DMS79 (cell line): ENCODE measurements around the gene ANTKMT.
A peak's percentile ranks its signal among the peaks of the same experiment; 100 is the strongest.

Source experiments
- DNase-seq: peaks from one replicate; lab custom pipeline; 2025; lab: John Stamatoyannopoulos, UW

ANTKMT gene, protein sequence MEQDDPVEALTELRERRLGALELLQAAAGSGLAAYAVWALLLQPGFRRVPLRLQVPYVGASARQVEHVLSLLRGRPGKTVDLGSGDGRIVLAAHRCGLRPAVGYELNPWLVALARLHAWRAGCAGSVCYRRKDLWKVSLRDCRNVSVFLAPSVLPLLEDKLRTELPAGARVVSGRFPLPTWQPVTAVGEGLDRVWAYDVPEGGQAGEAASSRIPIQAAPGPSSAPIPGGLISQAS

DNA sequence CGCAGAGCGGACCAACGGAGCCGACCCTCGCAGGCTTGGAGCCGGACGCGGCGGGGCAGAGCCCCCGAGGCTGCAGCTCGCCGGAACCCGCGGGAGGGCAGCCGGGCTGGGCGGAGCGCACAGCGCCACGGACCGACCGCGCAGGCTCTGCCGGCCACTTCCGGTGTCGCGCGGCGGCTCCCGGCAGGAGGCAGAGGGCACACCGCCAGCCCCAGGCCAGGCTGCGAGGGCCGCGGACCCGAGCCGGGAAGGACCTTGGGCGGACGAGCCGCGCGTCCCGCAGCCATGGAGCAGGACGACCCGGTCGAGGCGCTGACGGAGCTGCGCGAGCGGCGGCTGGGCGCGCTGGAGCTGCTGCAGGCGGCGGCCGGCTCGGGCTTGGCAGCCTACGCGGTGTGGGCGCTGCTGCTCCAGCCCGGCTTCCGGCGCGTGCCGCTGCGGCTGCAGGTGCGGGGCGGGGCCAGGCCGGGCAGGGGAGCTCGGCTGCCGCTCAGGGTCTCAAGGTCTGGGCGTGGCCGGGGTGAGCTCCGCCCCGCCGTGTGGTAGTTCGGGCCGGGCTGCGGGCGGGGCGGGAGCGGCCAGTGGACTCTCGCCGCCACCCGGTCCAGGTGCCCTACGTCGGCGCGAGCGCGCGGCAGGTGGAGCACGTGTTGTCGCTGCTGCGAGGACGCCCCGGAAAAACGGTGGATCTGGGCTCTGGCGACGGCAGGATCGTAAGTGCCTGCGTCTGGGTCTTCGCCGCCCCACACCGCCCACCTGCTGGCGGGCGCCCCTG, at the start of gene ANTKMT:
Gene ANTKMT (plus strand): TSS at position 157 of the 775 bp plus-strand sequence. CDS start 129 bp downstream, at position 286.
- DNase-seq: peak; percentile 68

DNA sequence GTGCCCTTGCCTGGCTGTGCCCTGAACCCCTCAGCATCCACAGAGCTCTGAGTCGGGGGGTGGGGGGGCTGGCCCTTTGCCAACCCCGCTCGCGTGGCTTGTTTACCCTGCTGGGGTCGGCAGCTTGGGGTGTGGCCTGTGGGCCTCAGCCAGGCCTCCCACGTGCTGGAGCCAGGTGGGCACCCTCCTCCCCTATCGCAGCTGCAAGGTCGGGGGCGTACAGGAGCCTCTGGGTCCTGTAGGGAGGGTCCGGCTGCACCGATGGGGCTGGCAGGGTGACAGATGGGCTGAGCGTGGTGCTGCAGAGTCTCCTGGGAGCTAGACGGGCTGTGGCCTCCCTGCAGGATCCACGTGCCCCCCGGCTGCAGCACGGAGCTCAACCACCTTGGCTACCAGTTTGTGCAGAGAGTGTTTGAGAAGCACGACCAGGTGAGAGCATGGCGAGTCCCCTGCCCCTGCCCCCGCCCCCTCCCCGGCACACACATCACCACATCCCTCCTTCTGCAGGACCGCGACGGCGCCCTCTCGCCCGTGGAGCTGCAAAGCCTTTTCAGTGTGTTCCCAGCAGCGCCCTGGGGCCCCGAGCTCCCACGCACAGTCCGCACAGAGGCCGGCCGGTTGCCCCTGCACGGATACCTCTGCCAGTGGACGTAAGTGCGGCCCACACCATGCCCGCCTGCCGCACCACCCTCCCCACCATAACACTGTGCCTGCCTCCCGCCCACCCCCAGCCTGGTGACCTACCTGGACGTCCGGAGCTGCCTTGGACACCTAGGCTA, 49.4 kb upstream of the ANTKMT start:
- no peak for DNase-seq

DNA sequence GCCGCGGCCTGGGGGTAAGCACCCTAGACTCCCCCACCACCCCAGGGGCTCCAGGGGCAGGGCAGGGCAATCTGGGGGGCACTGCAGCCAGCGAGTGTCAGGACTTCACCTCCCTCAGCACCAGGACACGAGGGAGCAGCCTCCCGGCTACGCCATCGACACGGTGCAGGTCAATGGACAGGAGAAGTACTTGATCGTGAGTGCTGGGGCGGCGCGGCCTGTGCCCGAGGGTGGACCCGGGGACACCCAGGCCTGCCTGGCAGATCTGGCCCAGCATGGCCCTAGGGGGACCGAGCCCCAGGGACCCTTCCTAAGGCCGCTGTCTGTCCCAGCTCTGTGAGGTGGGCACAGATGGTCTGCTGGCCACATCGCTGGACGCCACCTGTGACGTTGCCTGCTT, 48.6 kb upstream of the ANTKMT start:
- no peak for DNase-seq

DNA sequence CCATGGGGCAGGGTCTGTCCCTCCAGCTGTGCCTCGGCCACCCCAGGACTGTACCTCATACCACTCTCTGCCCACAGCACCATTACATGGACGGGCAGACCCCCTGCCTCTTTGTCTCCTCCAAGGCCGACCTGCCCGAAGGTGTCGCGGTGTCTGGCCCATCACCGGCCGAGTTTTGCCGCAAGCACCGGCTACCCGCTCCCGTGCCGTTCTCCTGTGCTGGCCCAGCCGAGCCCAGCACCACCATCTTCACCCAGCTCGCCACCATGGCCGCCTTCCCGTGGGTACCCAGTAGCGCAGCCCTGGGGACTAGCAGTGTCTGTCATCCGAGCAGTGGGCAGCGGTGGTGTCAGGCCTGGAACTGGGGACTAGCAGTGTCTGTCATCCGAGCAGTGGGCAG, 48.1 kb upstream of the ANTKMT start:
- no peak for DNase-seq

DNA sequence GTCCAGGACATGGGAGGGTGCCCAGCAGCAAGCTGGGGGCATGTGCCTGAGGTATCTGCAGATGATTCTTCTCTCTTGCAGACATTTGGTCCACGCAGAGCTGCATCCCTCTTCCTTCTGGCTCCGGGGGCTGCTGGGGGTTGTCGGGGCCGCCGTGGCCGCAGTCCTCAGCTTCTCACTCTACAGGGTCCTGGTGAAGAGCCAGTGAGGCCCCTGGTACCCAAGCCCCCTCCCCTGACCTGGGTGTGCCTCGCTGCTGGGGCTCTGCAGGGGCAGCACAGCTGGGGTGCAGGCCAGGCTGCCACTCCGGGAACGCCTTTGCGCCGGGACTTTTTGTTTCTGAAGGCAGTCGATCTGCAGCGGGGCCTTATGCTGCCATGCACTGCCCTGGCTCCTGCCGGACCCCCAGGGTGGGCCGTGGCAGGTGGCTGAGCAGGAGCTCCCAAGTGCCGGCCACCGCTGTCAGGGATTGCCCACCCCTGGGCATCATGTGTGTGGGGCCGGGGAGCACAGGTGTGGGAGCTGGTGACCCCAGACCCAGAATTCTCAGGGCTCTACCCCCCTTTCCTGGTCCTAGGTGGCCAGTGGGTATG, 47.5 kb upstream of the ANTKMT start:
- no peak for DNase-seq

DNA sequence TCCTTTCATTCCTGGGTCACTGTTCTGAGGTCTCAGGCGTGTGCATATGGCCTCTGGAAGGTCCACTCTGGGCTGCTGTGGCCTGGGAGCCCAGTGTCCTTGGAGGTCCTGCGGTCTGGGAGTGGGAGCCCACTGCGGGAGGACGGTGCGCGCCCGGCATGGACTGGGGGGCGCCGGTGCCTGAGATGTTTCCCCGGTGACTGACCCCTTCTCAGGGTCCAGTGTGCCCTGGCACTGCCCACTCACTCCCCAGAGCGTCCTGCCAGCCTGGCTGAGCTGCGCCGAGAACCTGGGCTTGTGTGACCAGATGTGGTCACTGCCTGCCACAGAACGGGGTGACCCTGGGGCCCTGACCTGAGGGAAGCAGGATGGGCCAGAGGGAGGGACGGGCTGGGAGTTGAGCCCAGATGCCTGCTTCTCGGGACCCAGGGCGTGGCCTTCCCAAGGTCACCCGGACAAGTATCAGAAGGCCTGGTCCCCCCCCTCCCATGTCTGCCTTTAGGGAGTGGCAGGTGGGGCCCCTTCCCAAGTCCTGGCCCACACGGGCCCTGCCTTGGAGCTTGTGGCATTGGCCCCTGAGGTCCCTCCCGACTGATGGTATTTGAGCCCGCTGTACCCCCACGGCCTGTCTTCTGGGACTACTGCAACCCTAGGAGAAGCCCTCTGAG, 46.6 kb upstream of the ANTKMT start:
- DNase-seq: no peak

DNA sequence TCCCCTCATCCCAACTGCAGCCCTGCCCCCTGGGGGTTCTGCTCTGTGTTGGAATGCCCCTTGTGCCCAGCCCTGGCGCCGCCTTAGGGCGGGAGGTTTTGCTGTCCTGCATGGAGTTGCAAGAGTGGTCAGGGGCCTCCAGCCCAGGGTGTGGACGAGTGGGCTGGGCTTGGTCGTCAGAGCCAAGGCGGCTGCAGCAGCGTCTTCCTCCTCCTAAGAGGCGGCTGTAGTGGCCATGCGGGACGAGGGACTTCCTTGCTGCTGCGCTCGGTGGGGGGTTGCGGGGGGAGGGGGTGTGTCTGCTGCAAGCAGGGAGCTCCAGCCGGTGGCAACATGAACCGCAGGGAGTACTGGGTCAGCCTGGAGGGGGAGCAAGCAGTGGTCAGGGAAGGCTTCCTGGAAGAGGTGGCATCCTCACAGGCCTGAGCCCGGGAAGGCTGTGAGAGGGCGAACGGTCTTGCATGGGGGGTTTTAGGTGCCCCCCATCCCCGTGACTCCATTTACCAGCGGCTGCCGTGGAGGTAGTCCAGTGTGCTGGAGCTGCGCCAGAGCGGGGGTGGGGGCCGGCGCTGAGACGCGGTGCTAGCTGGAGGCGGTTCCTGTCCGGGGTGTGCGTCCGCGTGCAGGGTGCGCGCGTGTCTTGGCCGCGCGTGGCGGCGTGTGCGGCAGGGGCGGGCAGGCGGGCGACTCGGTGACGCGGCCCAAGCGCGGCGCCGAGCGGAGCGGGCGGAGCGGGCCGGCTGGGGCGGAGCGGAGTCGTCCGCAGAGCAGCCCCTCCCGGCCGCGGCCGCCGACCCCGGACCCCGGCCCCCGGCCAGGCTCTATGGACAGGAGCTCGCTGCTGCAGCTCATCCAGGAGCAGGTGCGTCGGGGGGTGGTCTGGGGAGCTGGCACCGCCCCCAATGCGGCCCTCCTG, 45.7 kb upstream of the ANTKMT start, which contains the start of gene RHBDL1:
Gene RHBDL1 (plus strand): TSS at position 704 of the 916 bp plus-strand sequence. CDS start 120 bp downstream, at position 824.
- DNase-seq: no peak

DNA sequence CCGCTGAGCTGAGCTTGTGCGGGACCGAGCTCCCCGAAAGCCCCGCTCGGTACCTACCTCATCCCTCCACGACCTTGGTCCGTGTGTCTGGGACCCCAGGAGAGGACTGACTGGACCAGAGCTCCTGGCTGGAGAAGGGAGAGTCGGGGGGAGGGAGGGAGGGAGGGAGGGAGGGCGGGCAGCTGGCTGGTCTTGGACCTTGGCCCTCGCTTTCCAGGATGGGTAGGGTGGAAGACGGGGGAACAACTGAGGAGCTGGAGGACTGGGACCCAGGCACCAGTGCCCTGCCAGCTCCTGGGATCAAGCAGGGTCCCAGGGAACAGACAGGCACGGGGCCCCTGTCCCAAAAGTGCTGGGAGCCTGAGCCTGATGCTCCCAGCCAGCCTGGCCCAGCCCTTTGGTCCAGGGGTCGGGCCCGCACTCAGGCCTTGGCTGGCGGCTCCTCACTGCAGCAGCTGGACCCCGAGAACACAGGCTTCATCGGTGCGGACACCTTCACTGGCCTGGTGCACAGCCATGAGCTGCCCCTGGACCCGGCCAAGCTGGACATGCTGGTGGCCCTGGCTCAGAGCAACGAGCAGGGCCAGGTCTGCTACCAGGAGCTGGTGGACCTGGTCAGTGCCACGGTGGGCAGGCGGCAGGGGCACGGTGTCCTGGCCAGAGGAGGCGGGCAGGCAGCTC, 44.9 kb upstream of the ANTKMT start:
- no peak for DNase-seq

DNA sequence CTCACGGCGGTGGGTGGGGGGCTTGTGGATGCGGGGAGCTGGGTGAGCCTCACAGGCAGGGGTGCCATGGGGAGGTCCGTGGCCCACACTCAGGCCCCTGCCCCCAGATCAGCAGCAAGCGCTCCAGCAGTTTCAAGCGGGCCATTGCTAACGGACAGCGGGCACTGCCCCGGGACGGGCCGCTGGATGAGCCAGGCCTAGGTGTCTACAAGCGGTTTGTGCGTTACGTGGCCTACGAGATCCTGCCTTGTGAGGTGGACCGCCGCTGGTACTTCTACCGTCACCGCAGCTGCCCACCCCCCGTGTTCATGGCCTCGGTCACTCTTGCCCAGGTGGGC, 44.4 kb upstream of the ANTKMT start:
- no peak for DNase-seq

DNA sequence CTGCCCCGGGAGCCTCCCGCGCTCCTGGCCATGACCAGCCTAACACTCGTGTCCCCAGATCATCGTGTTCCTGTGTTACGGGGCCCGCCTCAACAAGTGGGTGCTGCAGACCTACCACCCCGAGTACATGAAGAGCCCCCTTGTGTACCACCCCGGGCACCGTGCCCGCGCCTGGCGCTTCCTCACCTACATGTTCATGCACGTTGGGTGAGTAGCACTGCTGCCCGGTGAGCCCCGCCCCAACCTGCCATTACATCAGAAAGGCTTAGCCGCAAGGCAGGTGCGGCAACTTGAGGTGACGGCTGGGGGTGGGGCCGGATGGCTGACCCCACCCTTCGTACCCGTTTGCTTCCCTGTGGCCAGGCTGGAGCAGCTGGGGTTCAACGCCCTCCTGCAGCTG, 44.0 kb upstream of the ANTKMT start:
- peak; percentile 92 for DNase-seq

DNA sequence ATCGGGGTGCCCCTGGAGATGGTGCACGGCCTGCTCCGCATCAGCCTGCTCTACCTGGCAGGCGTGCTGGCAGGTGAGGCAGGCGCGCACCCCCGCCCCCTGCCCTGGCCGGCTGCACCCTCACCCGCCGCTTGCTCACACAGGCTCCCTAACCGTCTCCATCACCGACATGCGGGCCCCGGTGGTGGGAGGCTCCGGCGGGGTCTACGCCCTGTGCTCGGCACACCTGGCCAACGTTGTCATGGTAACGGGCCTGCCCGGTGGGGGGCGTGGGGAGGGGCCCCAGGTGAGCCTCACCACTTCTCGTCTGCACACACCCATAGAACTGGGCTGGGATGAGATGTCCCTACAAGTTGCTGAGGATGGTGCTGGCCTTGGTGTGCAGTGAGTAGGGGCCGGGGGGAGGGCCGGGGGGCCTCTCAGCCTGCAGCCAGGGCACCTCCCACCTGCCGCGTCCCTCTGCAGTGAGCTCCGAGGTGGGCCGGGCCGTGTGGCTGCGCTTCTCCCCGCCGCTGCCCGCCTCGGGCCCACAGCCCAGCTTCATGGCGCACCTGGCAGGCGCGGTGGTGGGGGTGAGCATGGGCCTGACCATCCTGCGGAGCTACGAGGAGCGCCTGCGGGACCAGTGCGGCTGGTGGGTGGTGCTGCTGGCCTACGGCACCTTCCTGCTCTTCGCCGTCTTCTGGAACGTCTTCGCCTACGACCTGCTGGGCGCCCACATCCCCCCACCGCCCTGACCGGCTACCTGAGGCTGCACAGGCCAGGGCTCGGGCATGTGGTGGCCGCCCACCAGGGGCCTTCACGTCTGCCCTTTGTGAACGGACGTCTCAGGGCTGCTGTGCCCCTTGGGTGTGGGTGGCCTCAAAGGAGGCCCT, 43.4 kb upstream of the ANTKMT start:
- peak; percentile 79 for DNase-seq

DNA sequence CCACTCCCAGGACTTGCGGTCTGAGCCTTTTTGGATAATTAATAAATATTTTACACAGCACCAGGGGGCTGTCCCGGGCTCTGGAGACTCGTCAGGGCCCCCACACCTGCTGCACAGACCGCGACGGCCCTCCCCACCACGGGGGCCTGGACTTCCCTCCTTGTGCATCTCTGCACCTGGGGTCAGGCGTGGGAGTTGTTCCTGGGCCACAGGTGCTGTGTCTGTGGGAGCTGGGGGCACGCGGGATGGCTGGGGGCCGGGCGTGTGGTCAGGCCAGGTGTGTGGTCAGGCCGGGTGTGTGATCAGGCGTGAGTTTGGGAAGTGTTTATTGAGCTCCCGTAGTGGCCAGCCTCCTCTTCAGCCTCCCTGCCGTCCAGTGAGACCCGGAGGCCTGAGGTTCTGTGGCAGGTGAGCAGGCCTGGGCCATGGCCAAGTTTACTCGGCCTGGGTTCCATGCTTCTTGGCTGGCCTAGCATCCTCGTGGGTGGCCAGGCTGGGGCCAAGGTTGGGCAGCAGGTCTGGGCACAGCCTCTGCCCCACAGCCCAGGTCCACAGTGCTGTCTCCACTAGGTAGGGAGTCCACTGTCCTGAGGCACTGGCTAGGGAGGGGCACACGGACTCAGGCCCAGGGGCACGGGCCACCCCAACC, 42.6 kb upstream of the ANTKMT start:
- DNase-seq: no peak

DNA sequence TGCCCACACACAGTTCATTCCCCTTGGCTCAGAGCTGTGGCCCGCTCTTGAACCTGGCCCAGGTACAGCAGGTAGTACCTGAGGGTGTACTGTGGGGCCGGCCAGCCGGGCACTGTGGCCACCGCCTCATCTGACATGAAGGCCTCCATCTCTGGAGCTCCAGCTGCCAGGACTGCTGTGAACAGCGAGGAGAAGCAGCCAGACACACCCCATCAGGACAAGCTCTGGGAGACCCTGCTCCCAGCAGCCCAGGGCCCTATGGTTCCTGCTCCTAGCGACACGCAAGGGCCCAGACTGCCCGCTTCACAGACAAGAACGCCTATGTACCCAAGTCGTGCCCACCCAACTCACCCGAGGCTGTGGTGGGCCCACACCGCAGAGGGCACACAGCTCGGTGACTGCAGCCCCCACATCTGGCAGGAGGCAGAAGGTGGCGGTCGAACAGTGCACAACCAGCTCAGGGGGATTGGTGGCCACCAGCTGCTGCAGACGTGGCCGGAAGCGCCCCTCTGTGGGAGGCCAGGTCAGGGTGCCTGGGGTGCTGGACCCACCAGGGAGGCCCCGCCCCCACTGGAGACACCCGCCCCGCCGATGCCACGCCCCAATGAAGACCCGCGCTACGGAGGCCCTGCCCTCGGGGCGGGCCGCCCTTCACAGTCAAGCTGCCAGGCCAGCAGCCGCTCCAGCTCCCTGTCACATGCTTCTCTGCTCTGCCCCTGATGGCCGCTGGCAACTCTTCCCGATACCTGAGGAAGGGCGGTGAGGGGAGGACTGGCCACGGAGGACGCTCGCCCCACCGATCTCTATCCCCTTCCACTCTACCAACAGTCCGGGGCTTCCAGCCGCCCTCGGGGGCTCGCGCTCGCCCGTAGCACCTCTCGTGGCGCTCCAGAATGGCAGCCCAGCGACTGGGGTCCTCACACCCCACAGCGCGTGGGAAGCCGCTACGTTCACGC, 41.8 kb upstream of the ANTKMT start:
- no peak for DNase-seq

DNA sequence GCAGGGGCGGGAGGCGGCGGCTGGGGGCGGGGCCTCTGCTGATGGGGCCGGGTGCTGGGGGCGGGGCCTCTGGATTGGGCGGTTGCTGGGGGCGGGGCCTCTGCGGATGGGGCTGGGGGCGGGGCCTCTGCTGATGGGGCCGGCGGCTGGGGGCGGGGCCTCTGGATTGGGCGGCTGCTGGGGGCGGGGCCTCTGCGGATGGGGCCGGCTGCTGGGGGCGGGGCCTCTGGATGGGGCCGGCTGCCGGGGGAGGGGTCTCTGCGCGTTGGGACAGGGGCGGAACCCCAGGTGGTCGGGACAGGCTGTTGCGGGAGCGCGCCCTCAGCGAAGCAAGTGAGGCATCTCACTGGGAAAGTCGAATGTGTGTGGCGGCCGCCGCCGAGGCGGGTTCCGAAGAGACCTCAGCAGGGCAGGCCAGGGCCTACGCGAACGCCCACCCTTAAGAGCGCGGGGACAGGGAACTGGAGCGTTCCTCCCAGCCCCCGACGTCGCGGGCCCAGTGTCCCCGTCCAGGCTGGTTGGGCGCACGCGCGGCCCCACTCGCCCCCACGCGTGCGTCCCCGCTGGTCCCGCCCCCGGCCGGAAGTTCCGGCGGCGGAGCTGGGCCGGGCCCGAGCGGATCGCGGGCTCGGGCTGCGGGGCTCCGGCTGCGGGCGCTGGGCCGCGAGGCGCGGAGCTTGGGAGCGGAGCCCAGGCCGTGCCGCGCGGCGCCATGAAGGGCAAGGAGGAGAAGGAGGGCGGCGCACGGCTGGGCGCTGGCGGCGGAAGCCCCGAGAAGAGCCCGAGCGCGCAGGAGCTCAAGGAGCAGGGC, 40.9 kb upstream of the ANTKMT start, which contains the start of gene STUB1:
Gene STUB1 (plus strand): TSS at position 597 of the 811 bp plus-strand sequence. CDS start 116 bp downstream, at position 713.
- no peak for DNase-seq

DNA sequence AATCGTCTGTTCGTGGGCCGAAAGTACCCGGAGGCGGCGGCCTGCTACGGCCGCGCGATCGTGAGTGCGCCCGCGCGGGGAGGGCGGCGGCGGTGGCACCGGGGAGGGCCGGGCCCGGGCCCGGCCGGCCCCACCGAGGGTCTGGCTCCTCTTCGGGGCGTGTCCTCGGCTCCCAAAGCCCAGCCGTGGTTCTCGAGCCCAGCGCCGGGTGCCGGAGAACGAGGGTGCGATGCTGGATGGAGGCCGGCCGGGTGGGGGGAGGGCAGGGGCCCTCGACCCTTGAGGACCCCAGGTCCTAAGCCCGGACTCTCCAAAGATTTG, 40.4 kb upstream of the ANTKMT start:
- no peak for DNase-seq

DNA sequence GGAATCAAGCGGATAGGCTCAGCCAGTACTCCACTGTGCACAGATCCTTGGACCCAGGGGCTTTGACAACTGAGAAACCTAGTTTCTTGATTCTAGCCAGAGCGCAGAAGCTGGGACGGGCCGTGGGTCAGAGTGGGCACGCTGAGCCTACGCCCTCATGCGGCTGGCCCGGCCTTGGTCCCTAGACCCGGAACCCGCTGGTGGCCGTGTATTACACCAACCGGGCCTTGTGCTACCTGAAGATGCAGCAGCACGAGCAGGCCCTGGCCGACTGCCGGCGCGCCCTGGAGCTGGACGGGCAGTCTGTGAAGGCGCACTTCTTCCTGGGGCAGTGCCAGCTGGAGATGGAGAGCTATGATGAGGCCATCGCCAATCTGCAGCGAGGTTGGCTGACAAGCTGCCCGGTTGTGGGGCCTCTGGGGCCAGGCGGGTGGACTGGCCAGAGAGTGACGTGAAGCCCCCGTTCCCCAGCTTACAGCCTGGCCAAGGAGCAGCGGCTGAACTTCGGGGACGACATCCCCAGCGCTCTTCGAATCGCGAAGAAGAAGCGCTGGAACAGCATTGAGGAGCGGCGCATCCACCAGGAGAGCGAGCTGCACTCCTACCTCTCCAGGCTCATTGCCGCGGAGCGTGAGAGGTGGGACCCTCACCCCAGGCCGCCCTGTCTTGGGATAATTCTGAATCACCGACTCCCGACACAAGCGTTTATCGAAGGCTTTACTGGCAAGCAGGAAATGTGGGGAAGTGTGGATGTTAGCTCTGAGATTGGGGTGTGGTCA, 39.8 kb upstream of the ANTKMT start:
- no peak for DNase-seq
